ENCODE results near the gene CDH12.

CDH12 gene

GRCh38 chr5:21711866-21712758 lies 1141.0 kb downstream of the CDH12 start:
- no peak for DNase-seq (ENCODE audit: low read depth in 3 of 3)

DNA sequence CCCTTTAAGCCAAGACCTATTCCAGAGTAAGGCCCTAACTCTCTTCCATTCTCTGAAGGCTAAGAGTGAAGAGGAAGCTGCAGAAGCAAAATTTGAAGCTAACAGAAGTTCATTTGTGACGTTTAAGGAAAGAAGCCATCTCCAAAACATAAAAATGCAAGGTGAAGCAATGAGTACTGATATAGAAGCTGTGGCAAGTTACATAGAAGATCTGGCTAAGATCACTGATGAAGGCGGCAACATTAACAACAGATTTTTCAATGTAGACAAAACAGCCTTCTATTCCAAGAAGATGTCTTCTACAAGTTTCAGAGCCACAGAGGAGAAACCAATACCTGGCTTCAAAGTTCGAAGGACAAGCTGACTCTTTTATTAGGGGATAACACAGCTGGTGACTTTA lies 1143.4 kb downstream of the CDH12 start:
- no peak for DNase-seq (ENCODE audit: low read depth in 3 of 3)

DNA sequence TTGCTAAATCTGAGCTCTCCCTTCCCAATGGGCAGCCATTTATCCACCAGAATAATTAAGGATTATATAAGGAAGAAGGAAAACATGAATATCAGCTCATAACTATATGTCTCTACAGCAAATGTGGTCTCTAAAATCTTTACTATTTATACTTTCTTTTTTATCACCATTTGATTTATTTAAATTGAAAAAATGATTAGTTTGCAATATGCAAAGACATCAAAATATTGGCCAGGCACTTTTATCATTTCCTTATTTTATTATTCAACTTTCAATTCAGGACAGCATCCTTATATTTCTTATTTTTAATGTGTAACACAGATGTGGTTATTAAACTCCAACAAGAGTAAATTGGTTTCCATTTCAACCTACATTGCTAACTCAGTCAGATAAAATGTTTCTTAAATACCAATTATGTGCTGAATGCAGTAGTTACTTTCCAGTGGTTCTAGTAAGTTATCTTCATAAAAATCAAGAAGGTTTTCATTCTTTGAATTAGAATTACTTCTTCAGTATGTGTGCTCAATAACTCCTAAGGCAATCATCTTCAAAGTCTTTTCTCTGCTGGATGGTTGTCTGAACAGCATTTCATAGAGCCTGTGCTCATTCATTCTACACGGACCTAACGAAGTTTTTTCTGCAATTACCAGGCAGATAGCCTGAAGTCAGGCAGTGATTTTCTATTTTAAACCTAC lies 1148.0 kb downstream of the CDH12 start:
- DNase-seq (ENCODE audit: low read depth in 3 of 3) = no peak

- DNase-seq (ENCODE audit: low read depth in 3 of 3) = no peak
Observed at GRCh38 chr5:21701317-21701716, 1151.8 kb downstream of the CDH12 start.

All from stimulated activated CD4-positive, alpha-beta T cell treated with anti-CD3 and anti-CD28 coated beads, TNF-alpha, amount 100 ng/mL, for 24 hours (primary cell).